ENCODE results near the gene S100G. TPM values are rescaled to one million over a fixed set of nuclear protein-coding genes. Genes with fewer than 3 reads are reported as not detected.
"Not testable (repeated sequence)": the region's sequence is repeated elsewhere in the genome, so short reads cannot be mapped to it uniquely, and the experiment has no call there.

S100G gene
- total RNA-seq, 3 donors from 2014 or later (not counting 1 experiment from before 2014, with no cell fraction given): not detected

GRCh38 chrX:16604337-16604736 is 45.6 kb upstream of the S100G start:
- Histone ChIP-seq H3K27me3 (ENCODE audit: control insufficient read depth, insufficient read depth, low read length) (no peaks in the 10 kb centered on the region), H3K4me3 (ENCODE audit: low read length) (no peak overlapping the region), H3K9me3 (ENCODE audit: control insufficient read depth, insufficient read depth, low read length) (no peaks in the 10 kb centered on the region), H3K4me1 (ENCODE audit: control insufficient read depth, insufficient read depth, low read length) (no peaks in the 10 kb centered on the region), H3K27ac (ENCODE audit: low read length) (no peak overlapping the region), H3K36me3 (ENCODE audit: control insufficient read depth, insufficient read depth, low read length) (no peaks in the 10 kb centered on the region)
- WGBS (ENCODE audit: insufficient coverage): no CpG with 5 or more reads among the region's 2 CpGs
- Mint-ChIP-seq H3K36me3 (no peaks in the 10 kb centered on the region), H3K27ac (no peak overlapping the region), H3K4me3 (no peak overlapping the region), H3K9me3 (no peaks in the 10 kb centered on the region), H3K4me1 (no peaks in the 10 kb centered on the region), H3K27me3 (ENCODE audit: low read depth in 2 of 2) (no peaks in the 10 kb centered on the region)
- intact Hi-C loops (cut with micrococcal nuclease): no loop called here
- DNase-seq (no peak), ATAC-seq (no peak)
- TF ChIP-seq CTCF (IDR thresholded peaks at IDR 0.05): no peak

GRCh38 chrX:16606142-16606720 is 43.7 kb upstream of the S100G start:
- ATAC-seq (no peak), DNase-seq (no peak)
- WGBS (ENCODE audit: insufficient coverage): 88% methylated on average over 1 of the region's 4 CpGs
- no peak overlapping the region for H3K4me3 Mint-ChIP-seq
- H3K9me3 ChIP-seq (ENCODE audit: control insufficient read depth, insufficient read depth, low read length): no peaks in the 10 kb centered on the region
- no peaks in the 10 kb centered on the region for H3K9me3 Mint-ChIP-seq
- no peaks in the 10 kb centered on the region for H3K36me3 Mint-ChIP-seq
- H3K36me3 ChIP-seq (ENCODE audit: control insufficient read depth, insufficient read depth, low read length): no peaks in the 10 kb centered on the region
- intact Hi-C loops (cut with micrococcal nuclease): no loop called here
- H3K4me3 ChIP-seq (ENCODE audit: low read length): no peak overlapping the region
- no peak overlapping the region for H3K27ac ChIP-seq (ENCODE audit: low read length)
- no peaks in the 10 kb centered on the region for H3K27me3 Mint-ChIP-seq (ENCODE audit: low read depth in 2 of 2)
- no peak for TF ChIP-seq CTCF (IDR thresholded peaks at IDR 0.05)
- no peaks in the 10 kb centered on the region for H3K27me3 ChIP-seq (ENCODE audit: control insufficient read depth, insufficient read depth, low read length)
- no peaks in the 10 kb centered on the region for H3K4me1 Mint-ChIP-seq
- H3K27ac Mint-ChIP-seq: no peak overlapping the region
- H3K4me1 ChIP-seq (ENCODE audit: control insufficient read depth, insufficient read depth, low read length): no peaks in the 10 kb centered on the region

GRCh38 chrX:16610121-16610621 is 39.8 kb upstream of the S100G start:
- H3K4me1 ChIP-seq (ENCODE audit: control insufficient read depth, insufficient read depth, low read length): no peaks in the 10 kb centered on the region
- no peak for TF ChIP-seq CTCF (IDR thresholded peaks at IDR 0.05)
- H3K9me3 ChIP-seq (ENCODE audit: control insufficient read depth, insufficient read depth, low read length): no peaks in the 10 kb centered on the region
- DNase-seq (no peak), ATAC-seq (no peak)
- no peak overlapping the region for H3K27ac Mint-ChIP-seq
- no peak overlapping the region for H3K4me3 ChIP-seq (ENCODE audit: low read length)
- H3K27me3 Mint-ChIP-seq (ENCODE audit: low read depth in 2 of 2): no peaks in the 10 kb centered on the region
- no peak overlapping the region for H3K27ac ChIP-seq (ENCODE audit: low read length)
- no peaks in the 10 kb centered on the region for H3K4me1 Mint-ChIP-seq
- no peaks in the 10 kb centered on the region for H3K27me3 ChIP-seq (ENCODE audit: control insufficient read depth, insufficient read depth, low read length)
- WGBS (ENCODE audit: insufficient coverage): 88% methylated on average over 1 of the region's 1 CpG
- no peak overlapping the region for H3K4me3 Mint-ChIP-seq
- intact Hi-C loops (cut with micrococcal nuclease): no loop called here
- no peaks in the 10 kb centered on the region for H3K36me3 Mint-ChIP-seq
- no peaks in the 10 kb centered on the region for H3K36me3 ChIP-seq (ENCODE audit: control insufficient read depth, insufficient read depth, low read length)
- H3K9me3 Mint-ChIP-seq: no peaks in the 10 kb centered on the region

GRCh38 chrX:16610654-16611053 is 39.3 kb upstream of the S100G start:
- H3K9me3 Mint-ChIP-seq; H3K4me1 ChIP-seq (ENCODE audit: control insufficient read depth, insufficient read depth, low read length); H3K36me3 ChIP-seq (ENCODE audit: control insufficient read depth, insufficient read depth, low read length); H3K36me3 Mint-ChIP-seq; H3K4me1 Mint-ChIP-seq; H3K9me3 ChIP-seq (ENCODE audit: control insufficient read depth, insufficient read depth, low read length); H3K27ac ChIP-seq (ENCODE audit: low read length); H3K4me3 ChIP-seq (ENCODE audit: low read length); H3K4me3 Mint-ChIP-seq; DNase-seq; H3K27me3 Mint-ChIP-seq (ENCODE audit: low read depth in 2 of 2); H3K27ac Mint-ChIP-seq; ATAC-seq; H3K27me3 ChIP-seq (ENCODE audit: control insufficient read depth, insufficient read depth, low read length); intact Hi-C loops (cut with micrococcal nuclease): not testable (repeated sequence)
- WGBS (ENCODE audit: insufficient coverage): 95% methylated on average over 3 of the region's 3 CpGs
